ENCODE results near the gene MICALL1. TPM values are rescaled to one million over a fixed set of nuclear protein-coding genes. Genes with fewer than 3 reads are reported as not detected.

Gene MICALL1
- total RNA-seq, 1 experiment from 2014 or later = 47.2 TPM

DNA sequence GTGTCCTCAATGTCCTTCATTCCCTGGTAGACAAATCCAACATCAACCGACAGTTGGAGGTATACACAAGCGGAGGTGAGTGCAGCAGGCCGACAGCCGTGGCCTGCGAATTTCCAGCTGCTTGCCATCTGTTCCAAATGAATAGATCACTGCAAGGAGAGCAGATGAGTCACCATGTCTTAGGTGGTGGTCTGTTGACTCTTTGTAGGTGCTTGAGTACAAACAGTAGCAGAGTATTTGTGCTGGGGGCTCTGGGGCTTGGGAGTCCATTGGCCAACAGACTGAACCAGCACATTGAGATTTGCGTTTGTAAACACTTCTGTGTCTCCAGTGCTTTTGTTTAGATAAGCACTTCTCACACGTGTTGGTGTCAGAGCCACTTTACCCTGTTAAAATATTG is 35.8 kb upstream of the MICALL1 start (continued):
- TF ChIP-seq, protein P1, sequence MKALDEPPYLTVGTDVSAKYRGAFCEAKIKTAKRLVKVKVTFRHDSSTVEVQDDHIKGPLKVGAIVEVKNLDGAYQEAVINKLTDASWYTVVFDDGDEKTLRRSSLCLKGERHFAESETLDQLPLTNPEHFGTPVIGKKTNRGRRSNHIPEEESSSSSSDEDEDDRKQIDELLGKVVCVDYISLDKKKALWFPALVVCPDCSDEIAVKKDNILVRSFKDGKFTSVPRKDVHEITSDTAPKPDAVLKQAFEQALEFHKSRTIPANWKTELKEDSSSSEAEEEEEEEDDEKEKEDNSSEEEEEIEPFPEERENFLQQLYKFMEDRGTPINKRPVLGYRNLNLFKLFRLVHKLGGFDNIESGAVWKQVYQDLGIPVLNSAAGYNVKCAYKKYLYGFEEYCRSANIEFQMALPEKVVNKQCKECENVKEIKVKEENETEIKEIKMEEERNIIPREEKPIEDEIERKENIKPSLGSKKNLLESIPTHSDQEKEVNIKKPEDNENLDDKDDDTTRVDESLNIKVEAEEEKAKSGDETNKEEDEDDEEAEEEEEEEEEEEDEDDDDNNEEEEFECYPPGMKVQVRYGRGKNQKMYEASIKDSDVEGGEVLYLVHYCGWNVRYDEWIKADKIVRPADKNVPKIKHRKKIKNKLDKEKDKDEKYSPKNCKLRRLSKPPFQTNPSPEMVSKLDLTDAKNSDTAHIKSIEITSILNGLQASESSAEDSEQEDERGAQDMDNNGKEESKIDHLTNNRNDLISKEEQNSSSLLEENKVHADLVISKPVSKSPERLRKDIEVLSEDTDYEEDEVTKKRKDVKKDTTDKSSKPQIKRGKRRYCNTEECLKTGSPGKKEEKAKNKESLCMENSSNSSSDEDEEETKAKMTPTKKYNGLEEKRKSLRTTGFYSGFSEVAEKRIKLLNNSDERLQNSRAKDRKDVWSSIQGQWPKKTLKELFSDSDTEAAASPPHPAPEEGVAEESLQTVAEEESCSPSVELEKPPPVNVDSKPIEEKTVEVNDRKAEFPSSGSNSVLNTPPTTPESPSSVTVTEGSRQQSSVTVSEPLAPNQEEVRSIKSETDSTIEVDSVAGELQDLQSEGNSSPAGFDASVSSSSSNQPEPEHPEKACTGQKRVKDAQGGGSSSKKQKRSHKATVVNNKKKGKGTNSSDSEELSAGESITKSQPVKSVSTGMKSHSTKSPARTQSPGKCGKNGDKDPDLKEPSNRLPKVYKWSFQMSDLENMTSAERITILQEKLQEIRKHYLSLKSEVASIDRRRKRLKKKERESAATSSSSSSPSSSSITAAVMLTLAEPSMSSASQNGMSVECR (CRISPR knock-in tag; IDR thresholded peaks at IDR 0.05; ENCODE audit: borderline replicate concordance) = no peak
- TF ChIP-seq NFYB (CRISPR knock-in tag; conservative IDR thresholded peaks at IDR 0.05; ENCODE audit: low read depth) = no peak

GRCh38 chr22:37880668-37881440 is 25.2 kb upstream of the MICALL1 start:
- no peaks in the 10 kb centered on the region for H3K9me3 Mint-ChIP-seq
- no peak overlapping the region for H3K4me3 Mint-ChIP-seq
- CTCF ChIA-PET = interaction anchor here (2.2 kb wide), 1 partner anchor 17 kb away, joined by 8 read pairs; no protein-coding TSS in a partner anchor
- no peaks in the 10 kb centered on the region for H3K27me3 Mint-ChIP-seq (ENCODE audit: low read depth)
- H3K4me1 Mint-ChIP-seq = no peaks in the 10 kb centered on the region
- ATAC-seq (no peak), DNase-seq (ENCODE audit: low spot score) (no peak)
- TF ChIP-seq MXD4 (CRISPR knock-in tag; IDR thresholded peaks at IDR 0.05; ENCODE audit: borderline replicate concordance) = no peak
- no peak for TF ChIP-seq EMX1 (CRISPR knock-in tag; IDR thresholded peaks at IDR 0.05)
- TF ChIP-seq, protein P2, sequence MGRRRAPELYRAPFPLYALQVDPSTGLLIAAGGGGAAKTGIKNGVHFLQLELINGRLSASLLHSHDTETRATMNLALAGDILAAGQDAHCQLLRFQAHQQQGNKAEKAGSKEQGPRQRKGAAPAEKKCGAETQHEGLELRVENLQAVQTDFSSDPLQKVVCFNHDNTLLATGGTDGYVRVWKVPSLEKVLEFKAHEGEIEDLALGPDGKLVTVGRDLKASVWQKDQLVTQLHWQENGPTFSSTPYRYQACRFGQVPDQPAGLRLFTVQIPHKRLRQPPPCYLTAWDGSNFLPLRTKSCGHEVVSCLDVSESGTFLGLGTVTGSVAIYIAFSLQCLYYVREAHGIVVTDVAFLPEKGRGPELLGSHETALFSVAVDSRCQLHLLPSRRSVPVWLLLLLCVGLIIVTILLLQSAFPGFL (CRISPR knock-in tag; IDR thresholded peaks at IDR 0.05; ENCODE audit: borderline replicate concordance) = no peak
- TF ChIP-seq, protein P3, sequence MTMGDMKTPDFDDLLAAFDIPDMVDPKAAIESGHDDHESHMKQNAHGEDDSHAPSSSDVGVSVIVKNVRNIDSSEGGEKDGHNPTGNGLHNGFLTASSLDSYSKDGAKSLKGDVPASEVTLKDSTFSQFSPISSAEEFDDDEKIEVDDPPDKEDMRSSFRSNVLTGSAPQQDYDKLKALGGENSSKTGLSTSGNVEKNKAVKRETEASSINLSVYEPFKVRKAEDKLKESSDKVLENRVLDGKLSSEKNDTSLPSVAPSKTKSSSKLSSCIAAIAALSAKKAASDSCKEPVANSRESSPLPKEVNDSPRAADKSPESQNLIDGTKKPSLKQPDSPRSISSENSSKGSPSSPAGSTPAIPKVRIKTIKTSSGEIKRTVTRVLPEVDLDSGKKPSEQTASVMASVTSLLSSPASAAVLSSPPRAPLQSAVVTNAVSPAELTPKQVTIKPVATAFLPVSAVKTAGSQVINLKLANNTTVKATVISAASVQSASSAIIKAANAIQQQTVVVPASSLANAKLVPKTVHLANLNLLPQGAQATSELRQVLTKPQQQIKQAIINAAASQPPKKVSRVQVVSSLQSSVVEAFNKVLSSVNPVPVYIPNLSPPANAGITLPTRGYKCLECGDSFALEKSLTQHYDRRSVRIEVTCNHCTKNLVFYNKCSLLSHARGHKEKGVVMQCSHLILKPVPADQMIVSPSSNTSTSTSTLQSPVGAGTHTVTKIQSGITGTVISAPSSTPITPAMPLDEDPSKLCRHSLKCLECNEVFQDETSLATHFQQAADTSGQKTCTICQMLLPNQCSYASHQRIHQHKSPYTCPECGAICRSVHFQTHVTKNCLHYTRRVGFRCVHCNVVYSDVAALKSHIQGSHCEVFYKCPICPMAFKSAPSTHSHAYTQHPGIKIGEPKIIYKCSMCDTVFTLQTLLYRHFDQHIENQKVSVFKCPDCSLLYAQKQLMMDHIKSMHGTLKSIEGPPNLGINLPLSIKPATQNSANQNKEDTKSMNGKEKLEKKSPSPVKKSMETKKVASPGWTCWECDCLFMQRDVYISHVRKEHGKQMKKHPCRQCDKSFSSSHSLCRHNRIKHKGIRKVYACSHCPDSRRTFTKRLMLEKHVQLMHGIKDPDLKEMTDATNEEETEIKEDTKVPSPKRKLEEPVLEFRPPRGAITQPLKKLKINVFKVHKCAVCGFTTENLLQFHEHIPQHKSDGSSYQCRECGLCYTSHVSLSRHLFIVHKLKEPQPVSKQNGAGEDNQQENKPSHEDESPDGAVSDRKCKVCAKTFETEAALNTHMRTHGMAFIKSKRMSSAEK (CRISPR knock-in tag; IDR thresholded peaks at IDR 0.05; ENCODE audit: borderline replicate concordance) = no peak
- no peak for TF ChIP-seq FOXP1 (CRISPR knock-in tag; IDR thresholded peaks at IDR 0.05; ENCODE audit: borderline replicate concordance)
- no peak for TF ChIP-seq FOXK1 (CRISPR knock-in tag; IDR thresholded peaks at IDR 0.05)
- TF ChIP-seq GTF2I (CRISPR knock-in tag; conservative IDR thresholded peaks at IDR 0.05) = no peak
- no peak for TF ChIP-seq NFE2L1 (CRISPR knock-in tag; IDR thresholded peaks at IDR 0.05)
- TF ChIP-seq RELA (CRISPR knock-in tag; IDR thresholded peaks at IDR 0.05; ENCODE audit: borderline replicate concordance) = no peak
- TF ChIP-seq ESRRA (CRISPR knock-in tag; IDR thresholded peaks at IDR 0.05; ENCODE audit: borderline replicate concordance) = no peak
- no peak for TF ChIP-seq MAX (CRISPR knock-in tag; IDR thresholded peaks at IDR 0.05)
- no peak for TF ChIP-seq STAT6 (CRISPR knock-in tag; conservative IDR thresholded peaks at IDR 0.05; ENCODE audit: low read depth)
- TF ChIP-seq, protein P4, sequence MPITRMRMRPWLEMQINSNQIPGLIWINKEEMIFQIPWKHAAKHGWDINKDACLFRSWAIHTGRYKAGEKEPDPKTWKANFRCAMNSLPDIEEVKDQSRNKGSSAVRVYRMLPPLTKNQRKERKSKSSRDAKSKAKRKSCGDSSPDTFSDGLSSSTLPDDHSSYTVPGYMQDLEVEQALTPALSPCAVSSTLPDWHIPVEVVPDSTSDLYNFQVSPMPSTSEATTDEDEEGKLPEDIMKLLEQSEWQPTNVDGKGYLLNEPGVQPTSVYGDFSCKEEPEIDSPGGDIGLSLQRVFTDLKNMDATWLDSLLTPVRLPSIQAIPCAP (CRISPR knock-in tag; IDR thresholded peaks at IDR 0.05) = no peak
- TF ChIP-seq ZBTB43 (CRISPR knock-in tag; IDR thresholded peaks at IDR 0.05) = no peak
- peaks cover 69% of the 10 kb centered on the region for H3K36me3 Mint-ChIP-seq
- POLR2A ChIA-PET = no interaction called here
- no peak overlapping the region for H3K27ac Mint-ChIP-seq

All from WTC11 (cell line).